NCI-H446 (cell line): ENCODE measurements around the gene MPHOSPH8.
"Not testable (repeated sequence)": the region's sequence is repeated elsewhere in the genome, so short reads cannot be mapped to it uniquely, and the experiment has no call there.

Experiments used
- DNase-seq, 2 experiments: peaks; one replicate each; lab custom pipeline; 2025; lab: John Stamatoyannopoulos, UW

The MPHOSPH8 gene

DNA sequence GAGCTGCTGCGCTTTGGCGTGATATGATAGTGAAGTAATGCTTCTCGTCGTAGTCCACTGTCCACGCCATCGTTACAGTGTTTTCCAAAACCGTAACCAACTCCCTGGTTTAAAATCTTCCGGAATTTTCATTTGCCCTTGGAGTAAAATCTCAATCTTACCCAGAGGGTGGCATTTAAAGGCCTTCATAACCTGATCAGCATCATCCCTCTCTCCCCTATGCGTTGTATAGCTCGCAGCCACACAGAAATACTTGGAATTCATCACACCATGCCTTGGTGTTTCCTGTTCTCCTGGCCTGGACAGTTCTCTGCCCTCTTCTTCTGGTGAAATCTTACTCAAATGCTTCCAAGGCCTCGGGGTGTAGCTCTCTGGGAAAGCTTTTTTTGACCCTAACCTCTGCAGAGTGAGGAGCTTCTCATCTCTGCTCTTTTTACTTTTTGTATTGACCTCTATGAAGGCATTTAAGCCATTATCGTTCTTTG, 839 bp downstream of the MPHOSPH8 start:
- DNase-seq, result no peak

DNA sequence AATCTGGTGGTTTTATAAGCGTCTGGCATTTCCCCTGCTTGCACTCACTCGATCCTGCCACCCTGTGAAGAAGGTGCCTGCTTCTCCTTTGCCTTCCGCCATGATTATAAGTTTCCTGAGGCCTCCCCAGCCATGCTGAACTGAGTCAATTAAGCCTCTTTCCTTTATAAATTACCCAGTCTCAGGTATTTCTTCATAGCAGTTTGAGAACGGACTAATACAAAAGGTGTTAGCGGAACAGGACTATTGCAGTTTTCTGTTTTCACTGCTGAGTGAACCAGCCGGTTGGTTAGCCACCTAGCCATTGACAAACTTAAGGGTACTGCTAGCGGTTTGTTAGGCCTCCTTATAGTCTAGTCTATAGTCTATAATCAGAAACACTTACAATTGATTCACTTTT, 2.5 kb downstream of the MPHOSPH8 start:
- not testable (repeated sequence) for DNase-seq

- no peak for DNase-seq
These were observed 10.2 kb downstream of the MPHOSPH8 start for GRCh38 chr13:19643652-19644051.

- DNase-seq, result no peak
These were observed 11.5 kb downstream of the MPHOSPH8 start for GRCh38 chr13:19645000-19645399.

DNA sequence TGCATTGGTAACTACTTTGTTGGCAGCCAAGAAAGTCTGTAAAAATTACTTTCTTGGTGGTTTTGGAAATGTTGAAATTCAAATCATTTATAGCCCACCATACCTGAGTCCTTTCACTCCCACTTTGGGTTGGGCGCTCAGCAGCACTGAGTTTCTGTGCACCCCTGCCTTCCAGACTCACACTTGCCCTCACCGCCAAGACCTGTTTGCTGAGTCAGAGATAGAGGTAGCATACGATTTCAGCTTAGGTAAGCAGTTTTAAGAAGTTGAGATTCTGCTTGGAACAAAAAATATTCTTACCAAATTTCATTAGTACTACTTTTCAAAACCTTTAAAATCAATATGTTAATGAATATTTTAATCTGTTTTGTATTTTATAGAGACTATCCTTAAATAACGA, 12.6 kb downstream of the MPHOSPH8 start:
- no peak for DNase-seq

DNA sequence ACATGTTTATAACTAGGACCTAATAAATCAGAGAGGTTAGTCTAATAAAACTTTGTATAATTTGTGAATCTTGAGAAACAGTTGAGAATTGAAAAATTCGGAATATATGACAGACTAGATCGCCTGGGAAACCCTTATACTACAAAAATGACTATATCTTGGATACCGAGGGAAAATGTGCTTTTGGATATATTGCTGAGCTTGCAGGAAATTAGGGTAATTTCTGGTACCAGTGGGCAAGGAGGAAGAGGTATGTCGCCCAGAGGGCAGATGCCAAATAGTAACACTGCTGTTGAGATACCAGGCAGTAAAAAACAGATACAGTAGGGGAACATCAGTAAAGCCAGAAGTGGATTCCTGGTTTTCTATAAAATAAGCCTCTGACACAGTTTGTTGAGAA, 17.3 kb downstream of the MPHOSPH8 start:
- no peak for DNase-seq

GRCh38 chr13:19657872-19658591, 24.6 kb downstream of the MPHOSPH8 start:
- no peak for DNase-seq

DNA sequence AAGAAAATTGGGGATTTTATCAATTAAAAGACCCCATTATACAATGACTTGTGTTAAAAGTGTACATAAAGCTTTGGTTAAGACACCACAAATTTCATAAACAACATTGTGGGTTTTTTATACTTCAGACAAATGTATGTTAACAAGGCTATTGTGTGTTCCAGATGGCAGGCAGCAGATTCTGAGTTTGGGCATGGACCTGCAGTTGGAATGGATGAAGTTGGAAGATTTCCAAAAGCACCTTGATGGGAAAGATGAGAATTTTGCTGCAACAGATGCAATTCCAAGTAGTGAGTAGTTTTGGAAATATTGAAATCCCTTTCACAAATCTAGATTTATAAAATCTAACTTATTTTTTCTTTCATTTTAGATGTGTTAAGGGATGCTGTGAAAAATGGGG, 25.4 kb downstream of the MPHOSPH8 start:
- DNase-seq, result no peak

DNA sequence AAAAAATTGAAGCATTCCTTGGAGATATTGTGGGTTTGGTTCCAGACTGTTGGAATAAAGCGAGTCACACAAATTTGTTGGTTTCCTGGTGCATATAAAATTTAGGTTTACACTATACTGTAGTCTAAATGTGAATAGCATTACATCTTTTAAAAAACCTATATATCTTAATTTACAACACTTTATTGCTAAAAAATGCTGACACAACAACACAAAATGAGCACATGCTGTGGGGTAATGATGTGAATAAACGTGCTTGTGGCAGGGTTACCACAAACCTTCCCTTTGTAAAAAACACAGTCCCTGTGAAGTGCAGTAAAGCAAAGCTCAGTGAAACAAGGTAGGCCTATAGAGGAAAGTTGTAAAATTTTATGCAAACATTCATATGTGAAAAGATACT, 27.7 kb downstream of the MPHOSPH8 start:
- DNase-seq, result no peak

DNA sequence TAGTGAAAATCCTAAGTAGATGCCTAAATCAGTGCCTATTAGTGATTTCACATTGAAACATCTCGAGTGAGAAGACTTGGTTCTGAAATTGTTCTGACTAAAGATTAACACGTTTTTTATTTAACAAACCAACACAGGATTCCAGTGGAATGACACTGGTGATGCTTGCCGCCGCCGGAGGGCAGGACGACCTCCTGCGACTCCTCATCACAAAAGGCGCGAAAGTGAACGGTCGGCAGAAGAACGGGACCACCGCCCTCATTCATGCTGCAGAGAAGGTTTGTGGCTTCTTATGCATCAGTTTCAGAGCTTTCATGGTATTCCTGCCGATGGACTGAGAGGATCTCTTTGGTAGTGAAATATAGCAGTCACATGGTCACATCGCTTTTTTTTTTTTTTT, 28.1 kb downstream of the MPHOSPH8 start:
- no peak for DNase-seq

DNA sequence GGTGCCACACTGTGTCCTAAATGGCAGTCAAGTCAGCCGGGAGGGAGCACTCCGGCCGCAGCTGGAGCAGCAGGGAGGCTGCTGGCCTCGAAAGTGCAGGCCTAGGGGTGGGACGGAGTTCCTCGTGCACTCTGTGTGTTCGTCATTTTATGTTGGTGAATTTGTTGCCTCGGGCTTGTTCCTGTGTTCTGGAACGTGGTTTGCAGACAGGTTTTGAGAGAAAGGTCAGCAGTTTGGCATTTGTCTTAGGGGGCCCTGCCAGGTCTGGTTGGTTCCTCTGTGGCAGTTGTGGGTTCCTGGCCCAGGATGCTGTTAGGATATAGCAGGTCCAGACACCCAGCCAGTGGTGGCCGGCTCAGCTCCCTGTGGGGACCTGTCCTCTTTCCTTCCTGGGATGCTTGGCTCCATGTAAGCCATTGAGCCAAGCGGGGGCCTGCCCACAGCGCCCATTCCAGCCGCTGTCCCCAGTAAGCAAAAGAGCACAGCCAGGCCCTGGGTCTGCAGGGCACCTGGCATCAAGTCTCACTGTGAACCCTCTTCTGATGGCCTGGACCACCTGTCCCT, 30.0 kb downstream of the MPHOSPH8 start:
- no peak for DNase-seq

DNA sequence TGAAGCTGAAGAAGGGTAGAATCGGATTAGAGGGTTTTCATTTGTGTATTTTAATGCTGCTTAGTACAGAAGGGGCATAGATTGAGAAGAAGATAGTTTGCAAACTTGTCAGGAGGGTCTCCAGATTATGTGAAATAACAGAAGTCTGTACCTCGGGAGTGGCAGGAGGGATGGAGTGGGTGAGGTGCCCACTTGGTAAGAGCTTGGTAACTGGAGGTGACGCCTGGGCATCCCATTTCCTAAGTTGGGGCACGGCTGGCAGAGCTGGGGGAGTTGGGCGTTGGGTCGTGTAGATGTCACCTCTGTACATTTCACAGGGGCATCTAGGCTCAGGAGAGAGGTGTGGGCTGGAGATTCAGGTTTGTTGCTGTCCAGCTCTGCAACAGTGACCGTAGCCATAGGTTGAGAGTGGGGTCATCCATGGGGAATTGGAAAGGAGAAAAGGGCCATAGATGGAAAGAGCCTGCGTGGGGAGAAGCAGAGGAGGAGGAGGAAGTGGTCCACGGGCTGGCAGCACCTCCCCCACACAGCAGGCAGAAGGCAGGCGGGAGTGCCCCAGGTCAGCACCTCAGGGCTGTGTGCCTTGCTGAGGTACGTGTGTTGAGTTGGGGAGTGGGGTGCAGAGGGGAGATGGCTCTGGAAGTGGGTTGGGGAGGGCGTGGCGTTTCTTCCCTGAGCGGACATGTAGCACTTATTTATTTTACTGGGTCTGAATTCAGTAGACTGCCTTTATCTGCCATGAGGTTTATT, 31.2 kb downstream of the MPHOSPH8 start:
- no peak for DNase-seq

DNA sequence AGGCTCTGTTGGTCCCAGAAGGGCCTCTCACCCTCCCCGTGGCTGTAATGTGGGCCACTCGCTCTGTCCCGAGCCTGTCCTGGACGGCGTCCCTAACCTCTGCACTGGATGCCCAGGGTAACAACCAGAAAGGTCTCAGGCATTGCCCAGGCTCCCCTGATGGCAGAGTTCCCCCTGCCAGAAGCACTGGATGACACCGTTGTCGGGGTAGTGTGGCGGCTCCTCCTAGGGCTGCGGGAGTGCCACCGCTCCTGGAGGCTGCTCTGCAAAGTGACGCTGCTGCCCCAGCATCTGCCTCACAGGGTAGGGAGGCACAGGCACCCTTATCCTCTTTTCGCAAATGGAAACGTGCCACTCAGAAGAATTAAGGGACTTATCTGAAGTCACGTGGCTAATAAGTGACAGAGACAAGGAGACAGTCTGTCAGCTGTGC, 32.0 kb downstream of the MPHOSPH8 start:
- no peak for DNase-seq

GRCh38 chr13:19668778-19669177, 35.3 kb downstream of the MPHOSPH8 start:
- no peak for DNase-seq

DNA sequence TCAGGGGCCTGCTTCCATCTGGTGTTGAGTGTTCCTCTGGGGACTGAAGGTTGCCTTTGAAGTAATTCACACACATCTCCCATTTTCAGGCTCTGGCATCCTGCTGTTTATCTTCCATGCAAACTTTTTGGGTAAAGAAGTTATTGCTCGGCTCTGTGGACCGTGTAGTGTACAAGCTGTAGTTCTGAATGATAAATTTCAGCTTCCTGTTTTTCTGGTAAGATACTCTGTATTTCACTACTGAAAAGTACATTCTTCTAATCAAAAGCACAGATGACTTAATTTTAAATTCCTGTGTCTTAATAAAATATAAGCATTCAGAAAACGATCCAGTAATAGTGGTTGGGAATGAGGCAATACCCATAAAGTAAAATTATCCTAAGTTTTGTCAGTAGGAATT, 36.7 kb downstream of the MPHOSPH8 start:
- no peak for DNase-seq

- DNase-seq, result no peak
These were observed 39.5 kb downstream of the MPHOSPH8 start for GRCh38 chr13:19672990-19673389.

- no peak for DNase-seq
These were observed 40.3 kb downstream of the MPHOSPH8 start for GRCh38 chr13:19673473-19674430.

GRCh38 chr13:19674898-19675297, 41.4 kb downstream of the MPHOSPH8 start:
- DNase-seq, result no peak

DNA sequence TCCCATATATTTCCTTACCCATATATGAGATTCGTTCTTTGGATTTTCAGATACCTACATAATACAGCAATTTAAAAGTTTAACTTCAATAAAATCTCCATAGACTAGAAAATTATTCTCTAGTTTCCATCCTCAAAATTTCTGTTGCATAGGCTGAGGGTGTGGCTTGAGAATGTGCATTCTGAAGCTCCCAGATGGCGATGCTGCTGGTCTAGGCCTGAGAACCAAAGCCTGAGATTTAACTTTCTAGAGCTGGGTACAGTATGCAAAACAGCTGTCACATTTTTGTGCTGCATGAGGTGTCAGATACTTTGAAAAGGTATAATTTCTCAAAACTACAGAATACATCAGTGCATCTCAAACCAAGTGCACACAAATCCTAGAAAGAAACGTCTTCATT, 42.7 kb downstream of the MPHOSPH8 start:
- no peak for DNase-seq

GRCh38 chr13:19680751-19681150, 47.3 kb downstream of the MPHOSPH8 start:
- no peak for DNase-seq

DNA sequence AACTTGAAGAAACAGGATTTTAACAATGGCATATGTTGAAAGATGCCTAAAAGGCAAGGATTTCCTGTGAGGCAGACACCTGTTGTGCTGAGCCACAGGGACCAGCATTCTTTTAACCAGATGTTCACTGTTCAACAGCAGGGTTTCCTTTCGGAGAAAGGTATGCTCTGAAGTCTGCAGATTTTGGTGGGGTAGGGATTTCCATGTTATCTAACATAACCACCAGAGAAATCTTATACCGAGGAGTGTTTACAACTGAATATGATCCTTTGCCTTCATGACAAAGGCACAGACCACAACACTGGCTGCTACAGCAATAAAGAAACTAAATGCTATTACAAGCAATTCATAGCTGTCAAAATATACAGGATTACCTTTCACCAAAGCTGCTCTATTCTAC, 48.1 kb downstream of the MPHOSPH8 start:
- DNase-seq, result no peak

GRCh38 chr13:19685034-19685433, 51.6 kb downstream of the MPHOSPH8 start:
- DNase-seq, result no peak
